A549 (cell line): ENCODE data around the gene HLTF. TPM values are rescaled to one million over a fixed set of nuclear protein-coding genes. Genes with fewer than 3 reads are reported as not detected.

ENCODE experiments used
- ATAC-seq, 2 experiments: fragments of 200-7000 bp in 1 of 2; fragments of >200 bp in 1 of 2; cut with Nextera tagmentation in 1 of 2; cut with Tn5 transposase in 1 of 2; 3 replicates each; pipeline versions ENCODE4 v1.8.0 to v1.9.1; 2018 to 2020; ENCODE audit warnings: mild to moderate bottlenecking in 1 of 2, moderate library complexity in 1 of 2
- CTCF ChIA-PET: fragments of 300-600 bp; sonication (Branson Sonifier 250); formaldehyde crosslinking; extraction: SDS; loops from one replicate; lab custom pipeline; 2021; ENCODE audit warnings: antibody characterized with exemption, inconsistent platforms; lab: Yijun Ruan, JAX
- POLR2A ChIA-PET: fragments of 350-600 bp; formaldehyde crosslinking; extraction: SDS; loops from one replicate; lab custom pipeline; 2021; ENCODE audit warnings: antibody characterized with exemption, inconsistent platforms; lab: Yijun Ruan, JAX
- DNase-seq, 2 experiments: peaks; one replicate each; pipeline versions ENCODE4 v3.0.0 to v3.0.0-alpha.2; 2011 to 2016; ENCODE audit warnings: low read depth in 1 of 2, low spot score in 1 of 2
- FAIRE-seq: peaks from 2 replicates; lab custom pipeline; 2011; peaks lifted over from hg19 to GRCh38; lab: Jason Lieb, UNC
- H3K27ac ChIP-seq, 2 experiments: fragments of >200 bp; sonication (Bioruptor Twin); formaldehyde crosslinking; 3 replicates each; pipeline ENCODE4 v1.5.1; 2016 to 2017
- H3K4me1 ChIP-seq: fragments of >200 bp; sonication (Bioruptor Twin); formaldehyde crosslinking; 3 replicates; pipeline ENCODE4 v1.6.1; 2016
- H3K4me2 ChIP-seq: fragments of >200 bp; sonication (Bioruptor Twin); formaldehyde crosslinking; 3 replicates; pipeline ENCODE4 v1.6.1; 2016
- H3K4me3 ChIP-seq: fragments of >200 bp; sonication (Bioruptor Twin); formaldehyde crosslinking; 3 replicates; pipeline ENCODE4 v1.5.1; 2016
- H3K9me3 ChIP-seq: fragments of >200 bp; sonication (Bioruptor Twin); formaldehyde crosslinking; 3 replicates; pipeline ENCODE4 v1.6.1; 2016
- CBX8 ChIP-seq: fragments of 200-600 bp; sonication (generic); IDR thresholded peaks from 2 replicates; pipeline ENCODE4 v1.6.1; 2016
- EP300 ChIP-seq, 2 experiments: fragments of >200 bp; sonication (Bioruptor Twin); formaldehyde crosslinking; IDR thresholded peaks; 2 replicates in 1 of 2; 3 replicates in 1 of 2; pipeline ENCODE4 v1.6.1; 2016 to 2017
- FOSL2 ChIP-seq, 2 experiments: fragments of 450-650 bp in 1 of 2; fragments of >200 bp in 1 of 2; sonication (Bioruptor Twin) in 1 of 2; formaldehyde crosslinking; IDR thresholded peaks; 2 replicates each; pipeline versions ENCODE4 v1.5.0 to v1.6.1; 2016 to 2020; ENCODE audit warnings: mild to moderate bottlenecking in 1 of 2, moderate library complexity in 1 of 2
- HDAC2 ChIP-seq: fragments of 200-600 bp; sonication (generic); IDR thresholded peaks from 2 replicates; pipeline ENCODE4 v1.6.1; 2016
- HEYL ChIP-seq: fragments of 250-450 bp; sonication (Bioruptor Pico); IDR thresholded peaks from 2 replicates; pipeline ENCODE4 v1.8.0; 2021; ENCODE audit warnings: mild to moderate bottlenecking, moderate library complexity
- HOXB5 ChIP-seq: fragments of 250-450 bp; sonication (Bioruptor Pico); IDR thresholded peaks from 2 replicates; pipeline ENCODE4 v1.5.0; 2020; ENCODE audit warnings: mild to moderate bottlenecking, moderate library complexity
- NFE2L2 ChIP-seq: fragments of 150-350 bp; conservative IDR thresholded peaks from 2 replicates; pipeline ENCODE4 v1.6.1; 2014; ENCODE audit warnings: low read length
- NPAS2 ChIP-seq: fragments of 250-450 bp; sonication (Bioruptor Pico); IDR thresholded peaks from 2 replicates; pipeline ENCODE4 v1.8.0; 2022; ENCODE audit warnings: mild to moderate bottlenecking, moderate library complexity, borderline replicate concordance
- PHF8 ChIP-seq: fragments of 200-600 bp; sonication (generic); IDR thresholded peaks from 2 replicates; pipeline ENCODE4 v1.6.1; 2016; ENCODE audit warnings: low read depth, mild to moderate bottlenecking, antibody characterized with exemption, moderate library complexity, borderline replicate concordance
- POLR2AphosphoS2 ChIP-seq: conservative IDR thresholded peaks from 2 replicates; pipeline ENCODE4 v1.6.1; 2012; ENCODE audit warnings: low read length, improper control_type of control experiment, inconsistent platforms
- TFCP2L1 ChIP-seq: fragments of 250-450 bp; sonication (Bioruptor Pico); IDR thresholded peaks from 2 replicates; pipeline ENCODE4 v1.5.0; 2021; ENCODE audit warnings: mild to moderate bottlenecking
- TP53 ChIP-seq: fragments of 250-450 bp; sonication (Bioruptor Pico); IDR thresholded peaks from 2 replicates; pipeline ENCODE4 v1.5.0; 2021; ENCODE audit warnings: mild to moderate bottlenecking, moderate library complexity
- ZSCAN20 ChIP-seq: fragments of 250-450 bp; sonication (Bioruptor Pico); IDR thresholded peaks from 2 replicates; pipeline ENCODE4 v1.8.0; 2022; ENCODE audit warnings: mild to moderate bottlenecking, moderate library complexity
- WGBS: methylation state at CpG from one replicate; pipeline ENCODE4 v1.1.6; 2017; ENCODE audit errors: missing lambda C conversion rate; 5-methylcytosine and 5-hydroxymethylcytosine counted together
- polyA plus RNA-seq, 4 experiments: library from polyadenylated mRNA; depleted of rRNA in 3 of 4; stranded (reverse); fragments of >200 nt; fragmentation: RNase III in 1 of 4; extraction: RNeasy Plus Mini Kit Qiagen cat#74134 plus additional on column Dnase treatment in 1 of 4; gene quantifications; 2 replicates in 3 of 4; 3 replicates in 1 of 4; pipeline ENCODE4 v1.2.3, GENCODE V29; 2011 to 2017
- TF ChIP-seq, protein P1 (sequence below): IDR thresholded peaks from 2 replicates; pipeline ENCODE4 v1.6.1; 2012
- TF ChIP-seq, protein P2 (sequence below): IDR thresholded peaks from 2 replicates; pipeline ENCODE4 v1.6.1; 2012

HLTF gene
- polyA plus RNA-seq, 2 of the 4 experiments (the other 2 are of a cell fraction) = 26.7 to 61.6 TPM

- TF ChIP-seq, protein P1, sequence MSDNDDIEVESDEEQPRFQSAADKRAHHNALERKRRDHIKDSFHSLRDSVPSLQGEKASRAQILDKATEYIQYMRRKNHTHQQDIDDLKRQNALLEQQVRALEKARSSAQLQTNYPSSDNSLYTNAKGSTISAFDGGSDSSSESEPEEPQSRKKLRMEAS = peak; percentile 83
- TF ChIP-seq TFCP2L1 (CRISPR knock-in tag) (no peak), PHF8 (peak; percentile 77; the same call in 1 of the 2 replicates), CBX8 (no peak), ZSCAN20 (CRISPR knock-in tag) (no peak), HDAC2 (no peak), HEYL (CRISPR knock-in tag) (no peak)
Observed at GRCh38 chr3:149129326-149130205, 43.2 kb upstream of the HLTF start, which contains the start of gene HPS3 (continued).

- Histone ChIP-seq H3K9me3 (no peaks in the 10 kb centered on the region), H3K4me3 (peak overlapping the region; percentile 78), H3K4me1 (peaks cover 32% of the 10 kb centered on the region), H3K4me2 (peak overlapping the region; percentile 97), H3K27ac (peak overlapping the region; percentile 79 to 89)
- DNase-seq (no peak), FAIRE-seq (no peak), ATAC-seq (no peak)
- CTCF ChIA-PET = interaction anchor here (1.2 to 2.7 kb wide), 7 partner anchors 9 to 174 kb away, joined by 3 to 22 read pairs (median 4); no protein-coding TSS in a partner anchor
- no peak for TF ChIP-seq ZSCAN20 (CRISPR knock-in tag)
- no peak for TF ChIP-seq NPAS2 (CRISPR knock-in tag)
- TF ChIP-seq FOSL2 (IDR thresholded peaks at IDR 0.05) = no peak
- TF ChIP-seq FOSL2 (CRISPR knock-in tag; IDR thresholded peaks at IDR 0.05) = no peak
- no peak for TF ChIP-seq HOXB5 (CRISPR knock-in tag)
- TF ChIP-seq, protein P2, sequence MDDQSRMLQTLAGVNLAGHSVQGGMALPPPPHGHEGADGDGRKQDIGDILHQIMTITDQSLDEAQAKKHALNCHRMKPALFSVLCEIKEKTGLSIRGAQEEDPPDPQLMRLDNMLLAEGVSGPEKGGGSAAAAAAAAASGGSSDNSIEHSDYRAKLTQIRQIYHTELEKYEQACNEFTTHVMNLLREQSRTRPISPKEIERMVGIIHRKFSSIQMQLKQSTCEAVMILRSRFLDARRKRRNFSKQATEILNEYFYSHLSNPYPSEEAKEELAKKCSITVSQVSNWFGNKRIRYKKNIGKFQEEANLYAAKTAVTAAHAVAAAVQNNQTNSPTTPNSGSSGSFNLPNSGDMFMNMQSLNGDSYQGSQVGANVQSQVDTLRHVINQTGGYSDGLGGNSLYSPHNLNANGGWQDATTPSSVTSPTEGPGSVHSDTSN = no peak
- no peak for TF ChIP-seq EP300 (IDR thresholded peaks at IDR 0.05)
- TF ChIP-seq TP53 (CRISPR knock-in tag) = no peak
- POLR2A ChIA-PET = interaction anchor here (0.5 to 2.2 kb wide), 7 partner anchors 8 to 345 kb away, joined by 3 to 17 read pairs (median 6); partner anchors contain the start of gene TM4SF4
- WGBS = 61% methylated on average over 4 of the region's 4 CpGs
Observed at GRCh38 chr3:149128821-149129220, 42.5 kb upstream of the HLTF start.

DNA sequence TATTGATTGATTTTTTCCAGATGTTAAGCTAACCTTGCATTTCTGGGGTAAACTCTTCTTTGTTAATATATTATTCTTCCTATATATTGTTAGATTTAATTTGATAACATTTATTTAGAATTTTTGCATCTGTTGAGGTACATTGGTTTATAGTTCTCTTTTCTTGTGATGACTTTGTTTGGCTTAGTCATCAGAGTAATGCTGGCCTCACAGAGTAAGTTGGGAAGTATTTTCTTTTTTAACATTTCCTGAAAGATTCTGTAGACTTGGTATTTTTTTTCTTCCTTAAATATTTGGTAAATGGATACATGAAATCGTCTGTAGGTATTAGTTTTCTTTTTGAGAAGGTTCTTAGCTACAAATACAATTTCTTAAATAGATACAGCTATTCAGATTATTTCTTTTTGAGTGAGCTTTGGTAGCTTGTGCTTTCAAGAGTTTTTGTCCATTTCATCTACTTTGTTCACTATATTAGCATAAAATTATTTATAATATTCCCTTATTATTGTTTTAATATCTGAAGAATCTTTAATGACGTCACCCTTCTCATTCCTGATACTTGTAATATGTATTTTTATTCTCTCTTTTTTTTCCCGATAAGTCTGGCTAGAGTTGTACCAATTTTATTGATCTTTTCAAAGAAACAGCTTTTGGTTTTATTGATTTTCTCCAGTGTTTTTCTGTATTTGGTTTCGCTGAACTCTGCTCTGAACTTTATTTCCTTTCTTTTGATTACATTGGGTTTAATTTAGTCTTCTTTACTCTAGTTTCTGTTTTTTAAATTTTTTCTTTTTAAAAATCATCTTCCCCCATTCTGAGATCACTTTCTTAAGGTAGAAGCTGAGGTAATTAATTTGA lies 36.6 kb upstream of the HLTF start:
- no peak for DNase-seq
- FAIRE-seq = no peak
- H3K4me3 ChIP-seq = no peak overlapping the region
- ATAC-seq = no peak
- peak overlapping the region; percentile 5; the same call in 1 of the 3 replicates for H3K4me2 ChIP-seq
- no peak for TF ChIP-seq POLR2AphosphoS2
- TF ChIP-seq NFE2L2 = no peak
- H3K4me1 ChIP-seq = peaks cover 12% of the 10 kb centered on the region
- no peak overlapping the region for H3K27ac ChIP-seq
- WGBS = 74% methylated on average over 4 of the region's 4 CpGs
- H3K9me3 ChIP-seq = no peaks in the 10 kb centered on the region
- POLR2A ChIA-PET = no interaction called here
- CTCF ChIA-PET = interaction anchor here (0.6 to 8.3 kb wide), 7 partner anchors 9 to 400 kb away, joined by 3 to 114 read pairs (median 3); no protein-coding TSS in a partner anchor
